GM21526 (cell line): ENCODE data around the gene NDUFS7.

ENCODE experiments used
- ATAC-seq: cut with Tn5 transposase; IDR thresholded peaks from one replicate; pipeline ENCODE4 v1.9.1; 2021; ENCODE audit warnings: moderate library complexity; ENCODE audit not compliant: unreplicated experiment, low FRiP score

NDUFS7 gene

DNA sequence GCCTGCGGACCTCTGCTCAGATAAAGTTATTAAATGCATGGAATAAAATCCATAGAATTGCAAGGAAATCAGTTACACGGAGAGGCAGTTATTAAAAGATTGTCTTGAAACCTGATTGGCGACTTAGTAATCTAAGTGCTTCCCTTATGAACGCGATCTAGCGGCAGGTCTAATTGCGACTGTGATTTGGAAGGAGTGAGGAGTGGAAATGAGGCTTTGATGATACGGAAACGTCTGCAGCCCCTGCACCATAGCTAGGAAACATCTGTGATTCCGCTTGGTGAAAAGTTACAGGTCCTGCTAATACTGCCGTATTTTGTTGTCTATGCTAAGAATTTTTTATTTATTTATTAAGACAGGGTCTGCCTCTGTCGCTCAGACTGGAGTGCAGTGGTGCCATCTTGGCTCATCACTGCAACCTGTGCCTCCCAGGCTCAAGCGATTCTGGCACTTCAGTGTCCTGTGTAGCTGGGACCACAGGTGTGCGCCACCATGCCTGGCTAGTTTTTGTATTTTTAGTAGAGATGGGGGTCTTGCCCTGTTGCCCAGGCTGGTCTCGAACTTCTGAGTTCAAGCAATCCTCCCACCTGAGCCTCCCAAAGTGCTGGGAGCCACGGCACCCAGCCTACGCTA lies 887 bp downstream of the NDUFS7 start:
- ATAC-seq = no peak

GRCh38 chr19:1385816-1386215 lies 2.1 kb downstream of the NDUFS7 start:
- no peak for ATAC-seq

- no peak for ATAC-seq
Observed at GRCh38 chr19:1386945-1387683, 3.4 kb downstream of the NDUFS7 start.

GRCh38 chr19:1387684-1388636 lies 4.3 kb downstream of the NDUFS7 start:
- ATAC-seq = no peak

DNA sequence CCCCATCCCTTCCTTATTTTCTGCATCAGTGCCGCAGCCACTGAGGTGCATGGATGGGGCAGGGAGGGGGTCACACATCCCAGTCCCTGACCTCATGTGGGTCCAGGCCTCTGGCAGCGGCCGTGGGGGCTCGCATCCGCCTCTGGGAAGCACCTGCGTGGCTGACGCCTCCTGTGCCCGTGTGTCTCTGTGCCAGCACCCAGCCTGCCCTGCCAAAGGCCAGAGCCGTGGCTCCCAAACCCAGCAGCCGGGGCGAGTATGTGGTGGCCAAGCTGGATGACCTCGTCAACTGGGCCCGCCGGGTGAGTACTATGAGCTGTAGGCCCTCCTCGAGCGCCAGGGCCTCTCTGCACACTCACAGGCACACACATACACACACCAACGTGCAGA lies 4.9 kb downstream of the NDUFS7 start:
- no peak for ATAC-seq

- ATAC-seq = no peak
Observed at GRCh38 chr19:1389033-1389940, 5.6 kb downstream of the NDUFS7 start.

- no peak for ATAC-seq
Observed at GRCh38 chr19:1390890-1391423, 7.2 kb downstream of the NDUFS7 start.

GRCh38 chr19:1392407-1392806 lies 8.7 kb downstream of the NDUFS7 start:
- ATAC-seq = no peak

DNA sequence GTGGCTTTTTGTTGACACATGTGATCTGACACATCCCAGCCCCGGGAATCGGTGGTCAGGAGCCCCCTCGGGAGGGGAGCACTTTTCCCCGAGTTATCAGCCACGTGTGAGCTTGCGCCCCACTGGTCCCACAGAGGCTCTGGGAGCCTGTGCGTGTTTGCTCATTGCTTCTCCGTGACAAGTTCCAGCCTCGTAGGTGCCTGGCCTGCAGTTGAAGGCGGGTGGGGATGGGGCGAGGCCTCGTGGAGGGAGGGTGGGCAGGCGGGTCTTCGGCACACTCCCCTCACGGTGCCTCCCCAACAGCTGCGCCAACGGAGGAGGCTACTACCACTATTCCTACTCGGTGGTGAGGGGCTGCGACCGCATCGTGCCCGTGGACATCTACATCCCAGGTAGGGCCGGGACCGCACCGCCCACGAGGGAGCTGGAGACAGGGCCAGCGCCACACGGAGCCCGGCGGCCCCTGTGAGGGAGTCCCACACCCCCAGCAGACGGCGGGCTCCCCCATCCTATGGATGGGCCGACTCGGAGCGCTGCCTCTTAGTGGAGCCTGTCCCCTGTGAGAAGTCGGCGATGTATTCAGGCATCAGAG lies 9.3 kb downstream of the NDUFS7 start:
- no peak for ATAC-seq

DNA sequence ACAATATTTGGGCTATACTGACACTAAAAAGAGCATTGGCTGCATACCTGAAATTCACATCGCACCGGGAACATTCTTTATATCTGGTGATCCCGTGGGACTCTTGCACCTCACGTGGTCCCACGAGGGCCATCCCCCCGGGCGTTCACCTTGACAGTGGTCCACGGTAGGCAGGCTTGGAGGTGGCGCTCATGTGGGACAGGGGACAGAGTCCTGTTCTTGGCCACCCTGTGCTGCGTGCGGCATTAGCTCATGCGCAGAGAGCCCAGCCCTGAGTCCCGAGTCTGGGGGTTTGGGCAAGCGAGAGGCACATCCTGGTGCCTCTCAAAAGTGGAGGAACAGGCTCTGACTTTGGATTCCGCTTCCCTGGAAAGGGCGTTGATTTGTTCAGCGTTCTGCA lies 10.1 kb downstream of the NDUFS7 start:
- no peak for ATAC-seq

GRCh38 chr19:1394252-1395193 lies 10.8 kb downstream of the NDUFS7 start:
- no peak for ATAC-seq

- ATAC-seq = no peak
Observed at GRCh38 chr19:1395194-1396018, 11.7 kb downstream of the NDUFS7 start.

GRCh38 chr19:1396019-1396767 lies 12.5 kb downstream of the NDUFS7 start:
- no peak for ATAC-seq

DNA sequence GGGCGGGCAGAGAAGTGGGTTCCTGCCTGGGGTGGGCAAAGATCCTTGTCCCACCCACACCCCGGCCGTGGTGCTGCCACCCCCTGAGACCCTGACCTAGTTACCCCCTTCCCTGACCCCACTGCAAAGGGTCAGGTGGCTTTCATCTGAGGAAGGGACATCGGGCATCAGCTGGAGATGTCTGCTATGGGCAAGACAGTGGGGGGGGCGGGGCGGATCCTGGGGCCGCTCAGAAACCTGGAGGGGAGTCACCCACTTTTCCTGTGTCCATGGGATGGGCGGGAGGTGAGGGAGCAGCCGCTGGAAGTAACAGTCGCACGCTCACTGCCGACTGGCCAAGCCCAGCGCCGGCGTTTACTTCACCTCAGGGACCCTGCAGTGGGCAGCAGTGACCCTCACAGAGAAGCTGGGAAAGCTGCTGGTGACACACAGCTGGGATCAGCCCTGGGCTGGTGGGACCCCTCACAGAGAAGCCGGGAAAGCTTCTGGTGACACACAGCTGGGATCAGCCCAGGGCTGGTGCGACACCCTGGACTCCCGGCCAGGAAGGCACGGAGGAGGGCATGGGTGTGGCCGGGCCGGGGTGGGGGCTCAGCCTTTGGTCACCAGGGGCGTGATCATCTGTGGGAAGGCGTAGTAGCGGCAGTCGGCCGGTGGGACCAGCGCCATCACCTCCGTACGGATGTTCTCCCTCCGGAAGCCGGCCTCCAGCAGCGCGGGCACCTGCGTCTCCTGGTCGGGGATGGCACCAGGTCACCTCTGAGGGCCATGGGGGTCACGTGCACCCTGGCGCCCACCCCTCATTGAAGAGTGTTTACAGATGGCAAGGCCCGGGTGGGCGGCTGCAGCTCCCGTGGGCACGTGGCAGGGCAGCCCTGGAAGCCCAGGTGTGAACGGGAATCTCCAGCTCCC lies 13.3 kb downstream of the NDUFS7 start:
- no peak for ATAC-seq

DNA sequence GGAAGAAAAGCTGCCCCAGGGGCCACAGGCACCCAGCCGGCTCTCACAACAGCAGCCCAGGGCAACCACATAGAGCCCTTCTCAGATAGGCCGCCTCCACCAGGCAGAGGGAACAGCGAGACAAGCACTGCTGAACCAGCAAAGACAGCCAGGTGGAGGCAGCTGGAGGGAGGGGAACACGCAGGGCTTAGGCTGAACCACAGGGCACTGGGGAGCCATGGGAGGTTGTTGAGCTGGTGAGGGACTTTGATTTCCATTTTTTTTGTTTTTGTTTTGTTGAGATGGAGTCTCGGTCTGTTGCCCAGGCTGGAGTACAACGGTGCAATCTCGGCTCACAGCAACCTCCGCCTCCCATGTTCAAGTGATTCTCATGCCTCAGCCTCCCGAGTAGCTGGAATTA lies 14.1 kb downstream of the NDUFS7 start:
- no peak for ATAC-seq

- no peak for ATAC-seq
Observed at GRCh38 chr19:1399079-1399478, 15.4 kb downstream of the NDUFS7 start.
